Right atrium auricular region (tissue), 2 donors: ENCODE data around the gene ZBTB7C. TPM values are rescaled to one million over a fixed set of nuclear protein-coding genes. Genes with fewer than 3 reads are reported as not detected.

Source experiments
- DNase-seq: peaks from one replicate; pipeline ENCODE4 v3.0.0-alpha.2; 2019; ENCODE audit warnings: low spot score
- H3K27ac ChIP-seq, 2 donors: fragments of 200-600 bp; sonication (generic); 1 replicate in 1 of 2; 2 replicates in 1 of 2; pipeline ENCODE4 v1.5.1; 2016 to 2019
- H3K27me3 ChIP-seq, 2 donors: fragments of 200-600 bp; sonication (generic); one replicate each; pipeline versions ENCODE4 v1.5.1 to v1.6.0; 2017 to 2019
- H3K36me3 ChIP-seq: fragments of 200-600 bp; sonication (generic); one replicate; pipeline ENCODE4 v1.5.1; 2016
- H3K4me1 ChIP-seq, 2 donors: fragments of 200-600 bp; sonication (generic); one replicate each; pipeline versions ENCODE4 v1.5.1 to v1.6.0; 2017 to 2019
- H3K4me3 ChIP-seq, 2 donors: fragments of 200-600 bp; sonication (generic); 1 replicate in 1 of 2; 2 replicates in 1 of 2; pipeline ENCODE4 v1.5.1; 2017 to 2019; ENCODE audit warnings: mild to moderate bottlenecking in 1 of 2, moderate library complexity in 1 of 2
- H3K9me3 ChIP-seq, 2 donors: fragments of 200-600 bp; sonication (generic); one replicate each; pipeline ENCODE4 v1.5.1; 2019
- CTCF ChIP-seq, 2 donors: fragments of 200-600 bp; sonication (generic); IDR thresholded peaks; one replicate each; pipeline ENCODE4 v1.5.1; 2019; ENCODE audit warnings: antibody characterized with exemption in 2 of 2
- total RNA-seq, 2 donors: library from RNA; depleted of rRNA; stranded (reverse); fragments of >200 nt; gene quantifications; one replicate each; pipeline ENCODE4 v1.1.0, GENCODE V29; 2016

ZBTB7C gene
- total RNA-seq, 2 donors from 2014 or later = 1.8 to 7.7 TPM

GRCh38 chr18:48295586-48296311 lies 113.4 kb downstream of the ZBTB7C start:
- Histone ChIP-seq H3K4me1 (peaks cover 0 to 26% of the 10 kb centered on the region in 2 donors), H3K27ac (no peak overlapping the region), H3K27me3 (no peaks in the 10 kb centered on the region), H3K36me3 (no peaks in the 10 kb centered on the region), H3K4me3 (no peak overlapping the region), H3K9me3 (no peaks in the 10 kb centered on the region)
- peak in 1 of 2 donors; percentile 54 for TF ChIP-seq CTCF (IDR thresholded peaks at IDR 0.05)
- peak; percentile 55 for DNase-seq

- Histone ChIP-seq H3K4me1 (peaks cover 0 to 18% of the 10 kb centered on the region in 2 donors), H3K36me3 (no peaks in the 10 kb centered on the region), H3K27ac (no peak overlapping the region), H3K27me3 (no peaks in the 10 kb centered on the region), H3K4me3 (no peak overlapping the region), H3K9me3 (no peaks in the 10 kb centered on the region)
- peak; percentile 53 for DNase-seq
- no peak for TF ChIP-seq CTCF (IDR thresholded peaks at IDR 0.05)
These were observed 114.1 kb downstream of the ZBTB7C start for GRCh38 chr18:48294899-48295585.

- TF ChIP-seq CTCF (IDR thresholded peaks at IDR 0.05) = no peak
- H3K36me3 ChIP-seq = no peaks in the 10 kb centered on the region
- no peak overlapping the region for H3K27ac ChIP-seq
- H3K4me1 ChIP-seq = peaks cover 0 to 17% of the 10 kb centered on the region in 2 donors
- peak; percentile 54 for DNase-seq
- H3K27me3 ChIP-seq = no peaks in the 10 kb centered on the region
- H3K4me3 ChIP-seq = no peak overlapping the region
- no peaks in the 10 kb centered on the region for H3K9me3 ChIP-seq
These were observed 115.0 kb downstream of the ZBTB7C start for GRCh38 chr18:48293954-48294898.

- DNase-seq = peak; percentile 38
- no peak for TF ChIP-seq CTCF (IDR thresholded peaks at IDR 0.05)
- no peak overlapping the region for H3K27ac ChIP-seq
These were observed 116.3 kb downstream of the ZBTB7C start for GRCh38 chr18:48292782-48293424.

GRCh38 chr18:48292229-48292628 lies 117.0 kb downstream of the ZBTB7C start:
- TF ChIP-seq CTCF (IDR thresholded peaks at IDR 0.05) = no peak
- H3K27me3 ChIP-seq = no peaks in the 10 kb centered on the region
- H3K36me3 ChIP-seq = no peaks in the 10 kb centered on the region
- H3K4me1 ChIP-seq = peaks cover 0 to 17% of the 10 kb centered on the region in 2 donors
- DNase-seq = no peak
- H3K9me3 ChIP-seq = no peaks in the 10 kb centered on the region
- no peak overlapping the region for H3K4me3 ChIP-seq
- H3K27ac ChIP-seq = no peak overlapping the region

More at GRCh38 chr18:48292782-48293424, 116.3 kb downstream of the ZBTB7C start:
- H3K36me3 ChIP-seq = no peaks in the 10 kb centered on the region
- no peaks in the 10 kb centered on the region for H3K27me3 ChIP-seq
- H3K4me3 ChIP-seq = no peak overlapping the region
- H3K4me1 ChIP-seq = peaks cover 0 to 17% of the 10 kb centered on the region in 2 donors
- no peaks in the 10 kb centered on the region for H3K9me3 ChIP-seq
